ENCODE measurements around the gene BORCS5.

- no peak for TF ChIP-seq POLR2AphosphoS5 (IDR thresholded peaks at IDR 0.05; ENCODE audit: low read depth, low read length)
- TF ChIP-seq REST (IDR thresholded peaks at IDR 0.05; ENCODE audit: insufficient read depth in 1 of 2, low read depth in 2 of 2, low read length in 2 of 2), result no peak
- no peak for TF ChIP-seq TAF1 (IDR thresholded peaks at IDR 0.05; ENCODE audit: borderline replicate concordance, insufficient read depth, low read length)
Measured at GRCh38 chr12:12498210-12498609, 141.3 kb downstream of the BORCS5 start.

All from PFSK-1 (cell line).